ENCODE data around the gene RAB6D.
"Not testable (repeated sequence)": the region's sequence is repeated elsewhere in the genome, so short reads cannot be mapped to it uniquely, and the experiment has no call there.

Gene RAB6D

GRCh38 chr2:131400849-131401248 is 36.9 kb upstream of the RAB6D start:
- DNase-seq (ENCODE audit: low read depth), result no peak
- no peak overlapping the region for H3K4me3 ChIP-seq (ENCODE audit: control insufficient read depth, low read depth, low read length)
- TF ChIP-seq, protein P1, sequence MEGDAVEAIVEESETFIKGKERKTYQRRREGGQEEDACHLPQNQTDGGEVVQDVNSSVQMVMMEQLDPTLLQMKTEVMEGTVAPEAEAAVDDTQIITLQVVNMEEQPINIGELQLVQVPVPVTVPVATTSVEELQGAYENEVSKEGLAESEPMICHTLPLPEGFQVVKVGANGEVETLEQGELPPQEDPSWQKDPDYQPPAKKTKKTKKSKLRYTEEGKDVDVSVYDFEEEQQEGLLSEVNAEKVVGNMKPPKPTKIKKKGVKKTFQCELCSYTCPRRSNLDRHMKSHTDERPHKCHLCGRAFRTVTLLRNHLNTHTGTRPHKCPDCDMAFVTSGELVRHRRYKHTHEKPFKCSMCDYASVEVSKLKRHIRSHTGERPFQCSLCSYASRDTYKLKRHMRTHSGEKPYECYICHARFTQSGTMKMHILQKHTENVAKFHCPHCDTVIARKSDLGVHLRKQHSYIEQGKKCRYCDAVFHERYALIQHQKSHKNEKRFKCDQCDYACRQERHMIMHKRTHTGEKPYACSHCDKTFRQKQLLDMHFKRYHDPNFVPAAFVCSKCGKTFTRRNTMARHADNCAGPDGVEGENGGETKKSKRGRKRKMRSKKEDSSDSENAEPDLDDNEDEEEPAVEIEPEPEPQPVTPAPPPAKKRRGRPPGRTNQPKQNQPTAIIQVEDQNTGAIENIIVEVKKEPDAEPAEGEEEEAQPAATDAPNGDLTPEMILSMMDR (conservative IDR thresholded peaks at IDR 0.05; ENCODE audit: control insufficient read depth, insufficient read depth, low read depth, low read length), result no peak

- DNase-seq (ENCODE audit: low read depth); H3K4me3 ChIP-seq (ENCODE audit: control insufficient read depth, low read depth, low read length): not testable (repeated sequence)
Measured at GRCh38 chr2:131400441-131400840, 36.5 kb upstream of the RAB6D start.

- not testable (repeated sequence) for DNase-seq (ENCODE audit: low read depth); H3K4me3 ChIP-seq (ENCODE audit: control insufficient read depth, low read depth, low read length)
Measured at GRCh38 chr2:131396209-131396608, 32.2 kb upstream of the RAB6D start.

- H3K4me3 ChIP-seq (ENCODE audit: control insufficient read depth, low read depth, low read length); DNase-seq (ENCODE audit: low read depth): not testable (repeated sequence)
Measured at GRCh38 chr2:131395024-131395645, 31.2 kb upstream of the RAB6D start.

GRCh38 chr2:131394147-131394931 is 30.4 kb upstream of the RAB6D start:
- TF ChIP-seq, protein P1 (conservative IDR thresholded peaks at IDR 0.05; ENCODE audit: control insufficient read depth, insufficient read depth, low read depth, low read length), result no peak
- DNase-seq (ENCODE audit: low read depth), result no peak
- no peak overlapping the region for H3K4me3 ChIP-seq (ENCODE audit: control insufficient read depth, low read depth, low read length)

GRCh38 chr2:131391953-131392352 is 28.0 kb upstream of the RAB6D start:
- DNase-seq (ENCODE audit: low read depth), result not testable (repeated sequence)

DNA sequence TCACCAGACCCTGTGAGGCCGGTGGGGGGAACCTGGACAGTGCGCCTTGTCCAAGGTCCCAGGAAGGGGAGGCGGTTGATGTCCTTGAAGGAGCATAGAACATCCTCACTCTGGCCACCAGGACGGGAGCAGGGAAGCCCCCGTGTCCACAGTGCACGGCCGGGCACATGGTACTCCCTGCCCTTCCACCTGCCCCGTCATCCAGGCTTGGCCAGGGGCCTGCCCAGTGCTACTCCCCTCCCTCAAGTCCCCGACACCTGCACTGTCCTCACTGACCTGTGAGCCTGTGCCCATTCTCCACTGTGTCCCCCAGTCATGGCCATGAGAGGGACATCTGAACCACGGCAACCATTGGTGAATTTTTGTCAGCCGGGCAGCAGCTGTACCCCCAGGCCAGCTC is 27.5 kb upstream of the RAB6D start:
- DNase-seq (ENCODE audit: low read depth); H3K4me3 ChIP-seq (ENCODE audit: control insufficient read depth, low read depth, low read length): not testable (repeated sequence)

More at GRCh38 chr2:131391953-131392352, 28.0 kb upstream of the RAB6D start:
- not testable (repeated sequence) for H3K4me3 ChIP-seq (ENCODE audit: control insufficient read depth, low read depth, low read length)

- not testable (repeated sequence) for DNase-seq (ENCODE audit: low read depth)
Measured at GRCh38 chr2:131390495-131391130, 26.6 kb upstream of the RAB6D start.

GRCh38 chr2:131389657-131390056 is 25.7 kb upstream of the RAB6D start:
- no peak overlapping the region for H3K4me3 ChIP-seq (ENCODE audit: control insufficient read depth, low read depth, low read length)
- no peak for DNase-seq (ENCODE audit: low read depth)
- TF ChIP-seq, protein P1 (conservative IDR thresholded peaks at IDR 0.05; ENCODE audit: control insufficient read depth, insufficient read depth, low read depth, low read length), result no peak

More at GRCh38 chr2:131390495-131391130, 26.6 kb upstream of the RAB6D start:
- not testable (repeated sequence) for H3K4me3 ChIP-seq (ENCODE audit: control insufficient read depth, low read depth, low read length)

- H3K4me3 ChIP-seq (ENCODE audit: control insufficient read depth, low read depth, low read length), result not testable (repeated sequence)
Measured at GRCh38 chr2:131388834-131389233, 24.9 kb upstream of the RAB6D start.

DNA sequence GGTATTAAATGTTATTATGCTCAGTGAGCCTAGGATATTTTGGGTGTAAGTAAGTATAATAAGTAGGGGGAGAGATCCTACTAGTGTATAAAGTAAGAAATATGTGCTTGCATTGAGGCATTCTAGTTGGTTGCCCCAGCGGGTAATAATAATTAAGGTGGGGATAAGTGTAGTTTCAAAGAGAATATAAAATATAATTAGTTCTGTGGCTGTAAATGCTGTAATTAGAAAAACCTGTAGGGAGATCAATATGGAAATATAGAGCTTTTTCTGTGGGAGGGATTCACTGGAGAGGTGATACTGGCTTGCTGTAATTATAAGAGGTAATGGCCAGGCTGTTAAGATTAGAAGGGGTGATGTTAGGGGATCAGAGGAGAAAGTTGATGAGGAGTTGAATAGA is 9.1 kb upstream of the RAB6D start:
- not testable (repeated sequence) for H3K4me3 ChIP-seq (ENCODE audit: control insufficient read depth, low read depth, low read length); DNase-seq (ENCODE audit: low read depth)

More at GRCh38 chr2:131388834-131389233, 24.9 kb upstream of the RAB6D start:
- DNase-seq (ENCODE audit: low read depth), result not testable (repeated sequence)

Measured in fibroblast of mammary gland (primary cell).